Glutamatergic neuron (in vitro differentiated cells): ENCODE results near the gene ZNF407. TPM values are rescaled to one million over a fixed set of nuclear protein-coding genes. Genes with fewer than 3 reads are reported as not detected.

ENCODE experiments used
- DNase-seq: peaks from one replicate; pipeline ENCODE4 v3.0.0; 2022
- H3K27ac Mint-ChIP-seq: one replicate; pipeline ENCODE4 v1.8.0; 2020; ENCODE audit warnings: mild to moderate bottlenecking, mixed read lengths, inconsistent platforms; ENCODE audit not compliant: unreplicated experiment
- H3K27me3 Mint-ChIP-seq: one replicate; pipeline ENCODE4 v1.8.0; 2020; ENCODE audit warnings: mild to moderate bottlenecking, moderate library complexity, mixed read lengths, inconsistent platforms; ENCODE audit not compliant: unreplicated experiment
- H3K36me3 Mint-ChIP-seq: one replicate; pipeline ENCODE4 v1.8.0; 2020; ENCODE audit warnings: mild to moderate bottlenecking, mixed read lengths, inconsistent platforms; ENCODE audit not compliant: unreplicated experiment
- H3K4me1 Mint-ChIP-seq: one replicate; pipeline ENCODE4 v1.8.0; 2020; ENCODE audit warnings: mild to moderate bottlenecking, low read depth, mixed read lengths, inconsistent platforms; ENCODE audit not compliant: unreplicated experiment
- H3K4me3 Mint-ChIP-seq: one replicate; pipeline ENCODE4 v1.8.0; 2020; ENCODE audit warnings: mild to moderate bottlenecking, mixed read lengths, inconsistent platforms; ENCODE audit not compliant: unreplicated experiment
- H3K9me3 Mint-ChIP-seq: one replicate; pipeline ENCODE4 v1.8.0; 2020; ENCODE audit warnings: mild to moderate bottlenecking, moderate library complexity, mixed read lengths, inconsistent platforms; ENCODE audit not compliant: unreplicated experiment
- total RNA-seq: library from RNA; stranded (reverse); fragmentation: NEBNext Ultra II Directional; extraction: Animal tissue kit (Norgen Biotek cat#: 25700); gene quantifications from one replicate; pipeline ENCODE4 v1.2.1, GENCODE V29; 2021; ENCODE audit not compliant: unreplicated experiment
- TF ChIP-seq, protein P1 (sequence below): fragments of 200-600 bp; sonication (generic); IDR thresholded peaks from one replicate; pipeline ENCODE4 v1.5.0; 2021; ENCODE audit not compliant: partially characterized antibody, unreplicated experiment

The ZNF407 gene
- total RNA-seq, 1 donor from 2014 or later: 15.8 TPM

DNA sequence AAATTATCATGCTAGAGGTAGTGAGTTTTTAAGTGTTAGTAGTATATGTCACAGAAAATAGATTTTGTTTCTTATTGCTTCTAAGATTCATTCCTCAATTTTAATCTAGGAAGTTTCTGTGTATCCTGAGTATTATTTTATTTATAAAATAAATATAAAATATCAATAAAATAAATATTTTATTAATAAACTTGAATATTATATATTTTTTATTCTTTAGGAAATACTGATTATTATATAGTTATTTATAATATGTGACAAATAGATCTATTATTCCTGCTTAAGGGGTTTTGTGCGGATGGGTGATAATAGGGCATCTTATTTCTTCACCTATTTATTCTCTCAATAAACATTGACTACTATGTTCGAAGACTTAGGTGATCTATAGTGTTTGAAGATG is 191.0 kb downstream of the ZNF407 start:
- Mint-ChIP-seq H3K36me3 (no peaks in the 10 kb centered on the region), H3K27me3 (peaks cover 3% of the 10 kb centered on the region), H3K4me1 (peaks cover 9% of the 10 kb centered on the region), H3K27ac (no peak overlapping the region), H3K9me3 (peaks cover 3% of the 10 kb centered on the region), H3K4me3 (no peak overlapping the region)
- DNase-seq: no peak
- TF ChIP-seq, protein P1, sequence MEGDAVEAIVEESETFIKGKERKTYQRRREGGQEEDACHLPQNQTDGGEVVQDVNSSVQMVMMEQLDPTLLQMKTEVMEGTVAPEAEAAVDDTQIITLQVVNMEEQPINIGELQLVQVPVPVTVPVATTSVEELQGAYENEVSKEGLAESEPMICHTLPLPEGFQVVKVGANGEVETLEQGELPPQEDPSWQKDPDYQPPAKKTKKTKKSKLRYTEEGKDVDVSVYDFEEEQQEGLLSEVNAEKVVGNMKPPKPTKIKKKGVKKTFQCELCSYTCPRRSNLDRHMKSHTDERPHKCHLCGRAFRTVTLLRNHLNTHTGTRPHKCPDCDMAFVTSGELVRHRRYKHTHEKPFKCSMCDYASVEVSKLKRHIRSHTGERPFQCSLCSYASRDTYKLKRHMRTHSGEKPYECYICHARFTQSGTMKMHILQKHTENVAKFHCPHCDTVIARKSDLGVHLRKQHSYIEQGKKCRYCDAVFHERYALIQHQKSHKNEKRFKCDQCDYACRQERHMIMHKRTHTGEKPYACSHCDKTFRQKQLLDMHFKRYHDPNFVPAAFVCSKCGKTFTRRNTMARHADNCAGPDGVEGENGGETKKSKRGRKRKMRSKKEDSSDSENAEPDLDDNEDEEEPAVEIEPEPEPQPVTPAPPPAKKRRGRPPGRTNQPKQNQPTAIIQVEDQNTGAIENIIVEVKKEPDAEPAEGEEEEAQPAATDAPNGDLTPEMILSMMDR: no peak

DNA sequence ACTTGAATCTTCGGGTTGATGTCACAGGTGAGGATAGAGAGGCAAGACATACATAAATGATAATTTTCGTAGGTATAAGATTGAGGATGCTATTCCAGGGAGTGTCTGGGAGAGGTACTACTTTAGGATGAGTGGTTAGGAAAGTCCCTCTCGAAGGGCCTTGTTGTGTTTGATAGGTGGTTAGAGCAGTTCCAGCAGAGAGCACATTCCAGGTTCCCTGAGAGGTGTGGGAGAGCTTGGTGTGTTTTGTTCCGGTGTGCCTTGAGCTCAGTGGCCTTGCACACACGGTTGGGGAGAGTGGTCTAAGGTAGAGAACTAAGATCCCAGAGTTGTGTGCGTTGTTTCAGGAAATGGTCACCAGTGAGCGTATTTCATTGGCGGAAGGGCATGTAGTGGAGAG is 191.4 kb downstream of the ZNF407 start:
- H3K4me1 Mint-ChIP-seq: peaks cover 9% of the 10 kb centered on the region
- peaks cover 3% of the 10 kb centered on the region for H3K9me3 Mint-ChIP-seq
- H3K27me3 Mint-ChIP-seq: peaks cover 3% of the 10 kb centered on the region
- DNase-seq: no peak
- H3K36me3 Mint-ChIP-seq: no peaks in the 10 kb centered on the region
- no peak overlapping the region for H3K27ac Mint-ChIP-seq
- no peak overlapping the region for H3K4me3 Mint-ChIP-seq
- TF ChIP-seq, protein P1: no peak

DNA sequence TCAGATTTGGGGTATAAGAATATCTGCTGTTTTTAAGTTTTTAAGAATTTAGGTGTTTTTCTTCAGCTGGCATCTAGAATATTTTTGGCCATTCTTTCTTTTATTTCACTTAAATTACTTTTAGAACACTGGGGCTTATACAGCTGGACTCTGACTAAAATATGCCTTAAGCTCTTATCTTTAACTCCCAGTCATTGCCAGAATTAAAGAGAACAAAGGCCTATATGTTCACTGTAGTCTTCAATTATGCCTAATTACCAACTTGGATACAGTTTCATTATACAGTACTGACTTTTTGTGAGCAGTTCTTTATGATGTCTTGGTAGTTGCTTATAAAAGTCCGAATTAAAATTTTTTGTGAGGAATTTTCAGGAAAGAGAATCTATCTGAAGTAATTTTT is 192.8 kb downstream of the ZNF407 start:
- TF ChIP-seq, protein P1: no peak
- no peak overlapping the region for H3K27ac Mint-ChIP-seq
- H3K36me3 Mint-ChIP-seq: no peaks in the 10 kb centered on the region
- no peak for DNase-seq
- no peak overlapping the region for H3K4me3 Mint-ChIP-seq
- peaks cover 2% of the 10 kb centered on the region for H3K9me3 Mint-ChIP-seq
- H3K27me3 Mint-ChIP-seq: peaks cover 2% of the 10 kb centered on the region
- H3K4me1 Mint-ChIP-seq: peaks cover 2% of the 10 kb centered on the region

DNA sequence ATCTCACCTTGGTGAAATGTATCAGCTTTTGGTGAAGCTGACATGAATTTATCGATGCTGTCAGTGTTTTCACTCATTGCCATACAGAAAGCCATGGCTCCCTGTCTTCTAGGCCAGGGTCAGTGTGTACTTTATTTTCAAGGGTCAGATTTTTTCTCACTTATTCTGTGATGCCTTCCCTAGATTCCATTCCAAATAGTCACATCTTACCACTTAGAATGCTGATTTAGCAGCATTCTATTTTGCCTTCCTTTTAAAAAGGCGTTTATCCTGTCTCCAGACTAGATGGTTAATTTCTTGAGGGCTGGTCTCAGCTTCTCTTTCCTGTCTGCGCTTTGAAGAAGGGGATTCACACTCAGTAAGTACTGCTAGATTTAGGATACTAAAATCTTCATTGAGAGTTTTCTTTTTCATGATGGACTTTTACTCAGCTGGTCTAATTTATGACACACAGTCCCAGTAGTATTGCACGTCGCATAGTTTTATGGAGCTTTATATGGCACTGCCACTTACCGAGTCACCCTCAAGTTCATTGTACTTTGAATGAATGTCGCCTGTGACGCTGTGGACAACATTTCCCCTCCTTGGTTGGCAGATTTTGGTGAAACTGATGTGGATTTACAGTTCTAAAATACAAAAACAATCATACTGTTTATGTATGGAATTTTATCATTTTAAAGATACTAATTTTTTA is 194.0 kb downstream of the ZNF407 start:
- H3K27ac Mint-ChIP-seq: no peak overlapping the region
- DNase-seq: no peak
- no peaks in the 10 kb centered on the region for H3K36me3 Mint-ChIP-seq
- TF ChIP-seq, protein P1: no peak
- no peaks in the 10 kb centered on the region for H3K9me3 Mint-ChIP-seq
- no peak overlapping the region for H3K4me3 Mint-ChIP-seq
- peaks cover 1% of the 10 kb centered on the region for H3K4me1 Mint-ChIP-seq
- no peaks in the 10 kb centered on the region for H3K27me3 Mint-ChIP-seq

DNA sequence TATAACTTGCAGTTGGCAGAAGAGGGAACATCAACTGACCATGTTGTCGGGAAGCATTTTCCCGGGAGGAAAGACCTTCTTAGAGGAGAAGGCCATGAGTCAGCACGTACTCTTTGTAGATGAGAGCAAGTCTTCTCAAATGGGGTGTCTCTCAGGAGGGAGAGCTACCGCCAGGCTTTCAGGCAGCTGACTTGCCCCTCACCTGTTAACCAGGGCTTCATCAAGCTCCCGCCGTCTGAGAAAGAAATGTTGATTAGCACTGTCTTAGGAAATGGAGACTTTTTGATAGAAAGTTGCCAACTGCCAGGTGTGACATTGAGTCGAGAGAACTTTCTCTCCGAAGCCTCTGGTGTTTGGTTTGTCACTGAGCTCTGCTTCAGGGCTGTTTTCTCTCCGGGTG is 196.1 kb downstream of the ZNF407 start:
- Mint-ChIP-seq H3K27me3 (no peaks in the 10 kb centered on the region), H3K36me3 (no peaks in the 10 kb centered on the region), H3K27ac (no peak overlapping the region), H3K4me1 (peaks cover 4% of the 10 kb centered on the region), H3K4me3 (no peak overlapping the region), H3K9me3 (no peaks in the 10 kb centered on the region)
- TF ChIP-seq, protein P1: no peak
- no peak for DNase-seq
